DND-41 (cell line): ENCODE results near the gene GATD1.

Experiments
- ATAC-seq: fragments of 200-7000 bp; cut with Tn5 transposase; 3 replicates; pipeline ENCODE4 v1.9.1; 2021; ENCODE audit warnings: low read depth; ENCODE audit not compliant: insufficient read depth
- DNase-seq: peaks from one replicate; pipeline ENCODE4 v3.0.0-alpha.2; 2020
- H2AFZ ChIP-seq: 2 replicates; pipeline ENCODE4 v1.6.0; 2012; ENCODE audit warnings: low read depth, low read length
- H3K27ac ChIP-seq: 2 replicates; pipeline ENCODE4 v1.5.1; 2012; ENCODE audit warnings: low read length, inconsistent platforms
- H3K27me3 ChIP-seq: fragments of 200-600 bp; sonication (generic); 2 replicates; pipeline ENCODE4 v1.6.0; 2012; ENCODE audit warnings: low read length, mild to moderate bottlenecking, inconsistent platforms; ENCODE audit not compliant: insufficient read depth, poor library complexity
- H3K36me3 ChIP-seq: 2 replicates; pipeline ENCODE4 v1.5.1; 2012; ENCODE audit warnings: low read length, inconsistent platforms; ENCODE audit not compliant: insufficient read depth
- H3K4me1 ChIP-seq: 2 replicates; pipeline ENCODE4 v1.5.1; 2012; ENCODE audit warnings: mild to moderate bottlenecking, low read length; ENCODE audit not compliant: insufficient read depth
- H3K4me2 ChIP-seq: 2 replicates; pipeline ENCODE4 v1.6.0; 2012; ENCODE audit warnings: mild to moderate bottlenecking, moderate library complexity, low read length, inconsistent platforms; ENCODE audit not compliant: insufficient read depth
- H3K4me3 ChIP-seq, 2 experiments: fragments of 200-600 bp in 1 of 2; shearing (Covaris generic) in 1 of 2; 2 replicates each; pipeline ENCODE4 v1.5.1; 2012 to 2016; ENCODE audit warnings: inconsistent platforms in 2 of 2, low read length in 2 of 2, mild to moderate bottlenecking in 2 of 2, low read depth in 1 of 2, moderate library complexity in 1 of 2
- H3K79me2 ChIP-seq: 2 replicates; pipeline ENCODE4 v1.6.0; 2012; ENCODE audit warnings: low read length, inconsistent platforms; ENCODE audit not compliant: insufficient read depth
- H3K9ac ChIP-seq: 2 replicates; pipeline ENCODE4 v1.6.0; 2012; ENCODE audit warnings: low read depth, mild to moderate bottlenecking, inconsistent platforms, low read length, moderate library complexity
- H3K9me3 ChIP-seq: 2 replicates; pipeline ENCODE4 v1.5.1; 2012; ENCODE audit warnings: low read length, moderate library complexity, mild to moderate bottlenecking, inconsistent platforms; ENCODE audit not compliant: insufficient read depth, severe bottlenecking
- H4K20me1 ChIP-seq: 2 replicates; pipeline ENCODE4 v1.6.0; 2012; ENCODE audit warnings: low read length; ENCODE audit not compliant: insufficient read depth
- EZH2 ChIP-seq: IDR thresholded peaks from 3 replicates; pipeline ENCODE4 v1.6.1; 2012; ENCODE audit warnings: borderline replicate concordance, low read depth, mild to moderate bottlenecking, moderate library complexity, low read length, inconsistent platforms; ENCODE audit not compliant: severe bottlenecking
- TF ChIP-seq, protein P1 (sequence below): IDR thresholded peaks from 2 replicates; pipeline ENCODE4 v1.5.1; 2012; ENCODE audit warnings: borderline replicate concordance, low read length, moderate library complexity, mild to moderate bottlenecking; ENCODE audit not compliant: poor library complexity, severe bottlenecking; ENCODE audit errors: extremely low read depth

Gene GATD1, protein sequence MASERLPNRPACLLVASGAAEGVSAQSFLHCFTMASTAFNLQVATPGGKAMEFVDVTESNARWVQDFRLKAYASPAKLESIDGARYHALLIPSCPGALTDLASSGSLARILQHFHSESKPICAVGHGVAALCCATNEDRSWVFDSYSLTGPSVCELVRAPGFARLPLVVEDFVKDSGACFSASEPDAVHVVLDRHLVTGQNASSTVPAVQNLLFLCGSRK

DNA sequence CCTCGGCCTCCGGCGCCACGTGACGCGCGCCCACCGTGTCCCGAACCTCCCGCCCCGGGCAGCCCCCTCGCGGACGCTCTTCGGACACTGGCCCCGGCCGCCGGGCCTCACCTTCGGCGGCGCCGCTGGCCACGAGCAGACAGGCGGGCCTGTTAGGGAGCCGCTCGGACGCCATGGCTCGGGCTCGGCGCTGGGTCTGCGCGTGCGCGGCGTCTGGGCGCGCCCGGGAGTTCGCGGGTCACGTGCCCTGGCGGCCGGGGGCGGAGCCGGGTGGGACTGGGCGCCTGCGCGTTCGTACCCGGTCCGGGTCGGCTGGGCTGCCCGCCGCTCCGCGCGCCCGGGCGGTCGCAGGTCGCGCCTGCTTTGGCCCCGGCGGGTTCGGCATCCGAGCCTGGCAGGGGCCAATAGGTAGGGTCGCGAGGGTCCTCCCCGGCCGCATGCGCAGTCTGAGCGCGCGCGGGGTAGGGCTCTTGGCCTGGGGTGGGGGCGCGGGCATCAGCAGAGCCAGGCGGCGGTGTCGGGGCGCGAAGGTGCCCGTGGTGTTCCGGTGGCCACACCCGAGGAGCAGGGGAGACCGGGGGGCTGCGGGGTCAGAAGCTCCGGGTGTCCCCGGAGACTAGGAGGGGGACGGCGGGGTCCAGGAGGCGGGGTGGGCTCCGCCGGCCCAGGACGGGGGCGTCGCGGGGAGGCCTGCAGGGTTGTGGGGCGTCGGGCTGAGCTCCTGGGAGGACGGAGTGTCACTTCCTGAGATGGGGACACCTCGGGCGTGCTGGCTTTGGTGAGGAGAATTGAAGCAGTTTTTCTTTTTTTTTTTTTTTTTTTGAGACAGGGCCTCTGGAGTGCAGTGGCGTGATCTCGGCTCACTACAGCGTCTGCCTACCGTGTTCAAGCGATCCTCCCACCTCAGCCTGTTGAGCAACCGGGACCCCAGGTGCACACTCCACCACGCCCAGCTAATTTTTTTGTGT lies at the start of gene GATD1:
Gene GATD1 (minus strand): TSS at position 200 of the 968 bp plus-strand sequence. CDS start 25 bp downstream, at position 175.
- ATAC-seq (peak; percentile 80), DNase-seq (peak; percentile 93)
- peak within 1 kb of the TSS; percentile 88 to 92 for H3K4me3 ChIP-seq
- peaks cover 47% of the 10 kb centered on the region for H3K36me3 ChIP-seq
- peak within 1 kb of the TSS; percentile 97 for H2AFZ ChIP-seq
- no peaks in the 10 kb centered on the region for H3K27me3 ChIP-seq
- TF ChIP-seq EZH2, result no peak
- TF ChIP-seq, protein P1, sequence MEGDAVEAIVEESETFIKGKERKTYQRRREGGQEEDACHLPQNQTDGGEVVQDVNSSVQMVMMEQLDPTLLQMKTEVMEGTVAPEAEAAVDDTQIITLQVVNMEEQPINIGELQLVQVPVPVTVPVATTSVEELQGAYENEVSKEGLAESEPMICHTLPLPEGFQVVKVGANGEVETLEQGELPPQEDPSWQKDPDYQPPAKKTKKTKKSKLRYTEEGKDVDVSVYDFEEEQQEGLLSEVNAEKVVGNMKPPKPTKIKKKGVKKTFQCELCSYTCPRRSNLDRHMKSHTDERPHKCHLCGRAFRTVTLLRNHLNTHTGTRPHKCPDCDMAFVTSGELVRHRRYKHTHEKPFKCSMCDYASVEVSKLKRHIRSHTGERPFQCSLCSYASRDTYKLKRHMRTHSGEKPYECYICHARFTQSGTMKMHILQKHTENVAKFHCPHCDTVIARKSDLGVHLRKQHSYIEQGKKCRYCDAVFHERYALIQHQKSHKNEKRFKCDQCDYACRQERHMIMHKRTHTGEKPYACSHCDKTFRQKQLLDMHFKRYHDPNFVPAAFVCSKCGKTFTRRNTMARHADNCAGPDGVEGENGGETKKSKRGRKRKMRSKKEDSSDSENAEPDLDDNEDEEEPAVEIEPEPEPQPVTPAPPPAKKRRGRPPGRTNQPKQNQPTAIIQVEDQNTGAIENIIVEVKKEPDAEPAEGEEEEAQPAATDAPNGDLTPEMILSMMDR, result peak; percentile 6
- no peaks in the 10 kb centered on the region for H3K9me3 ChIP-seq
- H3K9ac ChIP-seq, result peak within 1 kb of the TSS; percentile 97
- peaks cover 59% of the 10 kb centered on the region for H4K20me1 ChIP-seq
- peaks cover 48% of the 10 kb centered on the region for H3K4me1 ChIP-seq
- peaks cover 71% of the 10 kb centered on the region for H3K79me2 ChIP-seq
- H3K27ac ChIP-seq, result peak within 1 kb of the TSS; percentile 87
- H3K4me2 ChIP-seq, result peak within 1 kb of the TSS; percentile 89

DNA sequence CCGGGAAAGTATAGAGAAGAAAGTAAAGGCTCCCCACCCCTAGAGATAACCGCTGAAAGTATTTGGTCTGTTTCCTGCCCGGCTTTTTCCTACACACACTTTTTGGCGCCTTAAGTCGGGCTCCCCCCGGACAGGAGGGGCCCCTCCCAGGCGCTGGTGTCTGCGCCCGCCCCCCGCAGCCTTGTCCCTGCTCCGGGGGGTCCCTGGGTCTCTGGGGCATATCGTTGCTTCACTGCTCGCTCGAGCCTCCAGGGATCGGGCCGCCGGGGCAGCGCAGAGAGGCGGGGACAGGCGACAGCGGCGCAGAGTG lies 49.5 kb upstream of the GATD1 start:
- H3K4me3 ChIP-seq, result peak overlapping the region in 1 of 2 experiments; percentile 53; a peak in 3 of 4 replicates

DNA sequence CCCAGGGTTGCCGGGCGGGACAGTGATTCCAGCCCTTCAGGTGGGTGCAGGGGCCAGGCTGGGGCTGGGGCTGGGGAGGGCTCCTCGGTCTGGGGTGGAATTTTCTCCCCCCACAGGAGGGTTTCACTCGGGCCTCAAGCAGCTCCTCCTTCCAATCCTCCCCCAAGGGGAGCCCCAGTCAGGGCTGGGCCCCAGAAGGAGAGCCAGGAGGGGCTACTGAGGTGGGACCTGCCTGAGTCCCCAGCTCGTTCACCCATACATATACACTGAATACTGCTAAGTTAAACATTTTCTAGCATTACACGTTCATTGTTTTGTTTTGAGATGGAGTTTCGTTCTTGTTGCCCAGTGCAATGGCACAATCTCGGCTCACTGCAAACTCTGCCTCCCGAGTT lies 48.9 kb upstream of the GATD1 start:
- no peak for DNase-seq
- Histone ChIP-seq H3K36me3 (peaks cover 35% of the 10 kb centered on the region), H3K27me3 (peaks cover 47% of the 10 kb centered on the region), H3K79me2 (peaks cover 7% of the 10 kb centered on the region), H3K4me1 (peaks cover 24% of the 10 kb centered on the region), H2AFZ (no peak overlapping the region), H3K9ac (peak overlapping the region; percentile 48; the same call in 1 of the 2 replicates), H3K4me3 (peak overlapping the region in 1 of 2 experiments; percentile 4; a peak in 1 of 4 replicates), H4K20me1 (peaks cover 35% of the 10 kb centered on the region), H3K27ac (no peak overlapping the region), H3K4me2 (peak overlapping the region; percentile 80), H3K9me3 (no peaks in the 10 kb centered on the region)
- ATAC-seq, result no peak
- TF ChIP-seq EZH2, result no peak
- TF ChIP-seq, protein P1, result no peak

More for the DNA sequence above, 49.5 kb upstream of the GATD1 start:
- Histone ChIP-seq H4K20me1 (peaks cover 29% of the 10 kb centered on the region), H3K9ac (peak overlapping the region; percentile 48; the same call in 1 of the 2 replicates), H2AFZ (no peak overlapping the region), H3K9me3 (no peaks in the 10 kb centered on the region), H3K79me2 (peaks cover 3% of the 10 kb centered on the region; the same call in 1 of the 2 replicates), H3K36me3 (peaks cover 29% of the 10 kb centered on the region), H3K4me1 (peaks cover 20% of the 10 kb centered on the region), H3K27me3 (peaks cover 53% of the 10 kb centered on the region), H3K27ac (no peak overlapping the region), H3K4me2 (peak overlapping the region; percentile 80)
- DNase-seq (peak; percentile 33), ATAC-seq (peak; percentile 48)
- peak; percentile 99 for TF ChIP-seq EZH2
- TF ChIP-seq, protein P1, result no peak
